Choroid plexus epithelial cell (primary cell): Measurements from ENCODE around the gene RHAG.

Experiments used
- DNase-seq: peaks from one replicate; pipeline ENCODE4 v3.0.0-alpha.2; 2010; ENCODE audit warnings: low read depth
- H3K4me3 ChIP-seq: 2 replicates; pipeline ENCODE4 v1.5.1; 2011; ENCODE audit warnings: low read depth, mild to moderate bottlenecking, control low read depth, low read length, moderate library complexity
- TF ChIP-seq, protein P1 (sequence below): conservative IDR thresholded peaks from 2 replicates; pipeline ENCODE4 v1.5.1; 2011; ENCODE audit warnings: low read depth, mild to moderate bottlenecking, control low read depth, inconsistent platforms, low read length, moderate library complexity

RHAG gene

DNA sequence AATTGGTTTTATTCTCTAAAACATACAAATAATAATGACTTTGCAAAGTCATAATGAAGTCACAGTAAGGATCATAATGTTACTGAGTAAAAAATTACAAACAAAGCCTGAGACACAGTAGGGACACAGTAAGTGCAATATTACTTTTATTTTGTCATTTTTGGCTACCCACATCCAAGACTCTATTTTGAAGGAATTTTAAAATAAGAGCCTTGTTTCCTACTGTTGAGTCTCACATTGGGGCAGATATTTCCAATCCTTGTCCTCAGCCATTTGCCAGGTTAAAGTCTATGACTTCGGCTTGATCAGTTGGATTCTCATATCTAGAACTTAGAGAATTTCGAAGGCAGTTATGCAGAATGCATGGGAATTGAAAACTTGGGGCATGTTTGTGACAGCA, 10.8 kb upstream of the RHAG start:
- H3K4me3 ChIP-seq = no peak overlapping the region
- TF ChIP-seq, protein P1, sequence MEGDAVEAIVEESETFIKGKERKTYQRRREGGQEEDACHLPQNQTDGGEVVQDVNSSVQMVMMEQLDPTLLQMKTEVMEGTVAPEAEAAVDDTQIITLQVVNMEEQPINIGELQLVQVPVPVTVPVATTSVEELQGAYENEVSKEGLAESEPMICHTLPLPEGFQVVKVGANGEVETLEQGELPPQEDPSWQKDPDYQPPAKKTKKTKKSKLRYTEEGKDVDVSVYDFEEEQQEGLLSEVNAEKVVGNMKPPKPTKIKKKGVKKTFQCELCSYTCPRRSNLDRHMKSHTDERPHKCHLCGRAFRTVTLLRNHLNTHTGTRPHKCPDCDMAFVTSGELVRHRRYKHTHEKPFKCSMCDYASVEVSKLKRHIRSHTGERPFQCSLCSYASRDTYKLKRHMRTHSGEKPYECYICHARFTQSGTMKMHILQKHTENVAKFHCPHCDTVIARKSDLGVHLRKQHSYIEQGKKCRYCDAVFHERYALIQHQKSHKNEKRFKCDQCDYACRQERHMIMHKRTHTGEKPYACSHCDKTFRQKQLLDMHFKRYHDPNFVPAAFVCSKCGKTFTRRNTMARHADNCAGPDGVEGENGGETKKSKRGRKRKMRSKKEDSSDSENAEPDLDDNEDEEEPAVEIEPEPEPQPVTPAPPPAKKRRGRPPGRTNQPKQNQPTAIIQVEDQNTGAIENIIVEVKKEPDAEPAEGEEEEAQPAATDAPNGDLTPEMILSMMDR = no peak
- DNase-seq = no peak

- no peak overlapping the region for H3K4me3 ChIP-seq
- DNase-seq = no peak
- TF ChIP-seq, protein P1 = no peak
These were observed 10.3 kb upstream of the RHAG start for GRCh38 chr6:49646942-49647341.

GRCh38 chr6:49646130-49646824, 9.6 kb upstream of the RHAG start:
- TF ChIP-seq, protein P1 = no peak
- DNase-seq = no peak
- H3K4me3 ChIP-seq = no peak overlapping the region

GRCh38 chr6:49645139-49645538, 8.5 kb upstream of the RHAG start:
- DNase-seq = no peak
- TF ChIP-seq, protein P1 = no peak
- H3K4me3 ChIP-seq = no peak overlapping the region

GRCh38 chr6:49639177-49639817, 2.7 kb upstream of the RHAG start:
- H3K4me3 ChIP-seq = no peak overlapping the region

GRCh38 chr6:49637350-49637731, 702 bp upstream of the RHAG start:
- TF ChIP-seq, protein P1 = no peak
- no peak overlapping the region for H3K4me3 ChIP-seq
- no peak for DNase-seq

More at GRCh38 chr6:49639177-49639817, 2.7 kb upstream of the RHAG start:
- DNase-seq = no peak
- TF ChIP-seq, protein P1 = no peak
